ENCODE results near the gene DNAJC9.

- no peak for TF ChIP-seq ZNF324 (tag by site-specific recombination; IDR thresholded peaks at IDR 0.05)
- TF ChIP-seq, protein P1, sequence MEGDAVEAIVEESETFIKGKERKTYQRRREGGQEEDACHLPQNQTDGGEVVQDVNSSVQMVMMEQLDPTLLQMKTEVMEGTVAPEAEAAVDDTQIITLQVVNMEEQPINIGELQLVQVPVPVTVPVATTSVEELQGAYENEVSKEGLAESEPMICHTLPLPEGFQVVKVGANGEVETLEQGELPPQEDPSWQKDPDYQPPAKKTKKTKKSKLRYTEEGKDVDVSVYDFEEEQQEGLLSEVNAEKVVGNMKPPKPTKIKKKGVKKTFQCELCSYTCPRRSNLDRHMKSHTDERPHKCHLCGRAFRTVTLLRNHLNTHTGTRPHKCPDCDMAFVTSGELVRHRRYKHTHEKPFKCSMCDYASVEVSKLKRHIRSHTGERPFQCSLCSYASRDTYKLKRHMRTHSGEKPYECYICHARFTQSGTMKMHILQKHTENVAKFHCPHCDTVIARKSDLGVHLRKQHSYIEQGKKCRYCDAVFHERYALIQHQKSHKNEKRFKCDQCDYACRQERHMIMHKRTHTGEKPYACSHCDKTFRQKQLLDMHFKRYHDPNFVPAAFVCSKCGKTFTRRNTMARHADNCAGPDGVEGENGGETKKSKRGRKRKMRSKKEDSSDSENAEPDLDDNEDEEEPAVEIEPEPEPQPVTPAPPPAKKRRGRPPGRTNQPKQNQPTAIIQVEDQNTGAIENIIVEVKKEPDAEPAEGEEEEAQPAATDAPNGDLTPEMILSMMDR (tag by site-specific recombination; IDR thresholded peaks at IDR 0.05): no peak
- TF ChIP-seq GLI4 (tag by site-specific recombination; IDR thresholded peaks at IDR 0.05): no peak
- no peak for TF ChIP-seq ZNF654 (tag by site-specific recombination; IDR thresholded peaks at IDR 0.05; ENCODE audit: low read depth)
- TF ChIP-seq SP3 (tag by site-specific recombination; IDR thresholded peaks at IDR 0.05): no peak
- TF ChIP-seq, protein P2, sequence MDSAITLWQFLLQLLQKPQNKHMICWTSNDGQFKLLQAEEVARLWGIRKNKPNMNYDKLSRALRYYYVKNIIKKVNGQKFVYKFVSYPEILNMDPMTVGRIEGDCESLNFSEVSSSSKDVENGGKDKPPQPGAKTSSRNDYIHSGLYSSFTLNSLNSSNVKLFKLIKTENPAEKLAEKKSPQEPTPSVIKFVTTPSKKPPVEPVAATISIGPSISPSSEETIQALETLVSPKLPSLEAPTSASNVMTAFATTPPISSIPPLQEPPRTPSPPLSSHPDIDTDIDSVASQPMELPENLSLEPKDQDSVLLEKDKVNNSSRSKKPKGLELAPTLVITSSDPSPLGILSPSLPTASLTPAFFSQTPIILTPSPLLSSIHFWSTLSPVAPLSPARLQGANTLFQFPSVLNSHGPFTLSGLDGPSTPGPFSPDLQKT (IDR thresholded peaks at IDR 0.05; ENCODE audit: borderline replicate concordance, low read depth, low read length): no peak
- TF ChIP-seq ZSCAN30 (tag by site-specific recombination; IDR thresholded peaks at IDR 0.05): no peak
- no peak for TF ChIP-seq ZNF146 (tag by site-specific recombination; IDR thresholded peaks at IDR 0.05)
- TF ChIP-seq REST (tag by site-specific recombination; IDR thresholded peaks at IDR 0.05): no peak
- TF ChIP-seq ZBTB26 (tag by site-specific recombination; optimal IDR thresholded peaks at IDR 0.05): no peak
Observed at GRCh38 chr10:73264423-73264822, 17.4 kb upstream of the DNAJC9 start.
